HFFc6 (cell line): ENCODE results near the gene LRRK1. TPM values are rescaled to one million over a fixed set of nuclear protein-coding genes. Genes with fewer than 3 reads are reported as not detected.

ENCODE experiments used
- DNase-seq: peaks from one replicate; pipeline ENCODE4 v3.0.0-alpha.2; 2018
- H3K27ac Mint-ChIP-seq: 2 replicates; pipeline ENCODE4 v1.8.0; 2020; ENCODE audit warnings: mild to moderate bottlenecking, mixed read lengths
- H3K27me3 Mint-ChIP-seq: 2 replicates; pipeline ENCODE4 v1.8.0; 2021; ENCODE audit warnings: mild to moderate bottlenecking, moderate library complexity, mixed read lengths; ENCODE audit not compliant: insufficient read depth
- H3K36me3 Mint-ChIP-seq: 2 replicates; pipeline ENCODE4 v1.8.0; 2021; ENCODE audit warnings: low read depth, mixed read lengths
- H3K4me1 Mint-ChIP-seq: 2 replicates; pipeline ENCODE4 v1.8.0; 2020; ENCODE audit warnings: low read depth, mixed read lengths
- H3K4me3 Mint-ChIP-seq: 2 replicates; pipeline ENCODE4 v1.8.0; 2020; ENCODE audit warnings: mild to moderate bottlenecking, moderate library complexity, mixed read lengths
- H3K9me3 Mint-ChIP-seq: 2 replicates; pipeline ENCODE4 v1.8.0; 2020; ENCODE audit warnings: mild to moderate bottlenecking, mixed read lengths
- total RNA-seq, 6 experiments: library from RNA; stranded (reverse); fragmentation: NEBNext Ultra II Directional; extraction: Animal tissue kit (Norgen Biotek cat#: 25700); gene quantifications; 2 replicates in 1 of 6; 3 replicates in 5 of 6; pipeline ENCODE4 v1.2.3, GENCODE V29; 2021
- TF ChIP-seq, protein P1 (sequence below): fragments of 200-600 bp; sonication (generic); IDR thresholded peaks from 2 replicates; pipeline ENCODE4 v1.5.0; 2021; ENCODE audit warnings: antibody characterized with exemption, mild to moderate bottlenecking

The LRRK1 gene
- total RNA-seq, 6 experiments from 2014 or later, result 11.4 to 14.8 (median 13.5) TPM

DNA sequence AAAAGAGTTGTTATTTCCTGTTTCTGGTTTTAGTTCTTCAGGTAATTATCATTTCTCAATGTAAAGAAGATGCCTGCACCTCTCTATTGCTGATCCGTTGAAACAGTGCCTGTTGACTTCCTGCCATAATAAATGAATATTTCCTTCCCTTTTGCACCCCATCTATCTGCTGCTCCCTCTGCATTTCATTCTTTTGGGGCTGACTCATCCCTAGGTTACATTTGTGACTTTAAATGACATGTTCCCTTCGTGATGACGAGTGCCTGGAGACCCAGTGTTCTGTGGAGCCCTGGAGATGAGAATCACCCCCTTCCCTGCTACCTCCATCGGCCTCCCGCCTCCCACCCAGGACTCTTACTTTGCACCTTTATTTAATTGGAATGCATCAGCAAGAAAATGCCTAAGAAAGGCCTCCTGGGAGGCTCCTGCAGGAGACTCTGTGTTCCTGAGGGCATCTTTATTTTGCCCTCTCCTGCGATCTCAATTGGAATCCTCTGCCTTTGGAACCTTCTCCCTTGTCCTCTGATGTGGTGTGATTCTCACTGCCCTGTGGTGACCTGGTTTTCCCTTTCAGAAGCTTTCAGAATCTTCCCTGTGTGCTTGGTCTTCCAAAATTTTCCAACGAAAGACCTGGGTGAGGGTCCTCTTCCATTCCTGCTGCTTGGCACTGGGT, 13.7 kb downstream of the LRRK1 start:
- H3K27me3 Mint-ChIP-seq, result no peaks in the 10 kb centered on the region
- peaks cover 34% of the 10 kb centered on the region for H3K4me1 Mint-ChIP-seq
- peak overlapping the region; percentile 6 for H3K27ac Mint-ChIP-seq
- no peaks in the 10 kb centered on the region for H3K9me3 Mint-ChIP-seq
- no peak for DNase-seq
- peaks cover 11% of the 10 kb centered on the region for H3K36me3 Mint-ChIP-seq
- no peak overlapping the region for H3K4me3 Mint-ChIP-seq
- TF ChIP-seq, protein P1, sequence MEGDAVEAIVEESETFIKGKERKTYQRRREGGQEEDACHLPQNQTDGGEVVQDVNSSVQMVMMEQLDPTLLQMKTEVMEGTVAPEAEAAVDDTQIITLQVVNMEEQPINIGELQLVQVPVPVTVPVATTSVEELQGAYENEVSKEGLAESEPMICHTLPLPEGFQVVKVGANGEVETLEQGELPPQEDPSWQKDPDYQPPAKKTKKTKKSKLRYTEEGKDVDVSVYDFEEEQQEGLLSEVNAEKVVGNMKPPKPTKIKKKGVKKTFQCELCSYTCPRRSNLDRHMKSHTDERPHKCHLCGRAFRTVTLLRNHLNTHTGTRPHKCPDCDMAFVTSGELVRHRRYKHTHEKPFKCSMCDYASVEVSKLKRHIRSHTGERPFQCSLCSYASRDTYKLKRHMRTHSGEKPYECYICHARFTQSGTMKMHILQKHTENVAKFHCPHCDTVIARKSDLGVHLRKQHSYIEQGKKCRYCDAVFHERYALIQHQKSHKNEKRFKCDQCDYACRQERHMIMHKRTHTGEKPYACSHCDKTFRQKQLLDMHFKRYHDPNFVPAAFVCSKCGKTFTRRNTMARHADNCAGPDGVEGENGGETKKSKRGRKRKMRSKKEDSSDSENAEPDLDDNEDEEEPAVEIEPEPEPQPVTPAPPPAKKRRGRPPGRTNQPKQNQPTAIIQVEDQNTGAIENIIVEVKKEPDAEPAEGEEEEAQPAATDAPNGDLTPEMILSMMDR, result no peak

DNA sequence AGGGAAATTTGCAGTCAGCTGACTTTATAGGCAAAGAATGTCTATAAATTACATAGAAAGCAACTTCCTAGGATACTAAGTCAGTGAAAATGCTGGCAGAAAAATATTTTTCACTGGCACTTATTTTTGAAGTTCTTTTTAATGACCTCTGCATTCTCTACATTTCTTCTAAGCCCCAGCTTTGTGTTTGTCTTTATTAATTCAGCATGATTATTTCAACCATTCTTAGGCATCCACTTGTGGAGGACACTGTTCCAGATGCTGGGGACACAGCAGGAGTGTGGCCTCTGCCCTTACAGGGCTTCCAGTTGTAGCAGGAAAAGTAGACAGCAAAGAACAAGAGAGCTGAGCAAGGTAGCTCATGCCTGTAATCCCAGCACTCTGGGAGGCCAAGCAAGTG, 15.0 kb downstream of the LRRK1 start:
- no peak overlapping the region for H3K27ac Mint-ChIP-seq
- H3K36me3 Mint-ChIP-seq, result peaks cover 6% of the 10 kb centered on the region
- TF ChIP-seq, protein P1, result no peak
- no peaks in the 10 kb centered on the region for H3K9me3 Mint-ChIP-seq
- no peak overlapping the region for H3K4me3 Mint-ChIP-seq
- no peaks in the 10 kb centered on the region; the same call in 1 of the 2 replicates for H3K27me3 Mint-ChIP-seq
- H3K4me1 Mint-ChIP-seq, result peaks cover 34% of the 10 kb centered on the region
- DNase-seq, result peak; percentile 42

DNA sequence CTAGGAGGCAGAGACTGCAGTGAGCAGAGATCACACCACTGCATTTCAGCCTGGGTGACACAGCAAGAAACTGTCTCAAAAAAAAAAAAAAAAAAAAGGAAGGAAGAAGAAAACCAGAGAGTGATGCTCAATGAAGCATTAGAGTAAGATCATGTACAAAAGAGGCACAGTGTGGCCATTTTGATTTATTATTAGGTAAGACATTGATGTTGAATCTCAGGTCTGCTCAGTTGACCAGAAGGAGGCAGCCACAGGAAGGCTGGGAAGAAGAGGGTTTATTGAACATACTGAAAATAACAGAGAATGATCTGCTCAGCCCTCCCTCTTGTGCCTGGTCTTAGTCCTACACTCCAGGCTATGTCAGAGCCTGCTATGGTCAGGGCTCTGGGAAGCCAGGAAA, 15.6 kb downstream of the LRRK1 start:
- peaks cover 6% of the 10 kb centered on the region for H3K36me3 Mint-ChIP-seq
- H3K27me3 Mint-ChIP-seq, result no peaks in the 10 kb centered on the region; the same call in 1 of the 2 replicates
- H3K4me1 Mint-ChIP-seq, result peaks cover 34% of the 10 kb centered on the region
- no peaks in the 10 kb centered on the region for H3K9me3 Mint-ChIP-seq
- TF ChIP-seq, protein P1, result peak; percentile 42
- peak; percentile 37 for DNase-seq
- H3K27ac Mint-ChIP-seq, result no peak overlapping the region; the same call in 1 of the 2 replicates
- no peak overlapping the region for H3K4me3 Mint-ChIP-seq

DNA sequence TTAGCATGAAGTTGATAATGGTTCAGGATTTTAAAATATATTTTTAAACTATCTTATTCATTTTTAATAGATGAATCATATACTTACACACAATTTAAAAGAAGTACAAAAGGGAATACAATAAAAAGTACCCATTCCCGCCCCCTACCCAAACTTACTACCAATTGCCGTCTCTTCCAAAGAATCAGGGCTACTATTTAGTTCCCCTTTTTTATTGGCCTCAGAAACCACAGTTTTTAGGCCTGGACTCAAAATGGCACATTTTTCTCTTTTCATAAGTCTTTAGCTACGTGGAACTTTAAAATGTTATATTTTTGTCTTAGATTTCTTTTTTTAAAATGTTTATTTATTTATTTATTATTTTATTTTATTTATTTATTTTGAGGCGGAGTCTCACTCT, 18.0 kb downstream of the LRRK1 start:
- Mint-ChIP-seq H3K27ac (no peak overlapping the region), H3K27me3 (no peaks in the 10 kb centered on the region; the same call in 1 of the 2 replicates), H3K4me3 (no peak overlapping the region), H3K4me1 (peaks cover 31% of the 10 kb centered on the region), H3K36me3 (peaks cover 6% of the 10 kb centered on the region), H3K9me3 (no peaks in the 10 kb centered on the region)
- TF ChIP-seq, protein P1, result no peak
- DNase-seq, result no peak

DNA sequence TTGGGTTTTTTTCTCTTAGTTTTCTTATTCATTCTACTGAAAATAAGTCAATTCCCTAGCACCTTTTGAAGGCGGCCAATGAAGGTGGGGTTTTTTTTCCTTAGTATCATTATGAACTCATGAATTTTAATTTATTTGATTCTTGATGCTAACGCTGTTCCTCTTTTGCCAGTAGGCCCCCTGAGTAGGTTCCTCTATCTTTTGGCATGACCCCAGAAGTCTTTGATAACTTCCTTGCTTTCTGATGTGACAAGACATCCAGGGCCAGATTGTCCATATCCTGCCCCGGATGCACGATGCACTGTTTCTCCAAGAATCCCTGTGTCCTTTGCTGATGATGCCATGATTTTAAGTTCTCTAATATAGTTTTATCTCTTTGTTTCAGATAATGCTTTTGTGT, 20.6 kb downstream of the LRRK1 start:
- TF ChIP-seq, protein P1, result no peak
- Mint-ChIP-seq H3K4me3 (no peak overlapping the region), H3K27ac (no peak overlapping the region), H3K36me3 (peaks cover 6% of the 10 kb centered on the region; the same call in 1 of the 2 replicates), H3K27me3 (no peaks in the 10 kb centered on the region; the same call in 1 of the 2 replicates), H3K9me3 (no peaks in the 10 kb centered on the region), H3K4me1 (peaks cover 24% of the 10 kb centered on the region)
- DNase-seq, result no peak
